ENCODE results near the gene PDCD1LG2. TPM values are rescaled to one million over a fixed set of nuclear protein-coding genes. Genes with fewer than 3 reads are reported as not detected.
"Not testable (repeated sequence)": the region's sequence is repeated elsewhere in the genome, so short reads cannot be mapped to it uniquely, and the experiment has no call there.

Gene PDCD1LG2
- total RNA-seq, 1 experiment from 2014 or later = 0.47 TPM

DNA sequence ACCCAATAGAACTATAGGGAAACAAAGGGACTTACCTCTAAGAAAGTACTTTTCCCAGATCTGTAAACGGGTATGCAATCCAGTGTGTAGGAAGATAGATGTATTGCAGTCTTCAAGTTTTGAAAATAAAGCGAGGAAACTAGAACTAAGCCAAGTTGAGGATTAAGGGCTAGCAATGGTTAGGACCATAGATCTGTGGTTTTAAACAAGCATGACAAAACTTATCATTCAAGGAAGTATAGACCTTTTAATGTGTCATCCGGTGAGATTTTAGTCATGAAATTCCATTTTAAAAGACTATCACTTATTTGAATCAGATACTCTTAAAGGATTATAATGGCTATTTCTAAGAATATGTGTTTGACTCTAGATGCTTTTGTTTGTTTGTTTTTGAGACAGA, 39.5 kb upstream of the PDCD1LG2 start:
- H3K27ac ChIP-seq (ENCODE audit: low read depth, low read length, poor library complexity, severe bottlenecking) = no peak overlapping the region
- intact Hi-C loops (cut with micrococcal nuclease; ENCODE audit: unreplicated experiment) = no loop called here
- BruUV-seq (replicated peaks) = no TSS peak
- ChIA-PET CTCF (interaction anchor here (0.7 kb wide), 1 partner anchor 21 kb away, joined by 3 read pairs; the partner anchor contains the start of gene CD274), POLR2A (ENCODE audit: low non-redundant PET) (no interaction called here)
- H3K4me1 ChIP-seq (ENCODE audit: insufficient read depth, low read length, poor library complexity, severe bottlenecking) = no peaks in the 10 kb centered on the region
- H3K9me3 ChIP-seq (ENCODE audit: low read depth, low read length, poor library complexity, severe bottlenecking) = no peaks in the 10 kb centered on the region
- H3K36me3 ChIP-seq (ENCODE audit: insufficient read depth, low read length, poor library complexity, severe bottlenecking) = no peaks in the 10 kb centered on the region
- TF ChIP-seq EZH2 (IDR thresholded peaks at IDR 0.05; ENCODE audit: borderline replicate concordance, low read depth, low read length, poor library complexity, severe bottlenecking) = no peak
- TF ChIP-seq, protein P1, sequence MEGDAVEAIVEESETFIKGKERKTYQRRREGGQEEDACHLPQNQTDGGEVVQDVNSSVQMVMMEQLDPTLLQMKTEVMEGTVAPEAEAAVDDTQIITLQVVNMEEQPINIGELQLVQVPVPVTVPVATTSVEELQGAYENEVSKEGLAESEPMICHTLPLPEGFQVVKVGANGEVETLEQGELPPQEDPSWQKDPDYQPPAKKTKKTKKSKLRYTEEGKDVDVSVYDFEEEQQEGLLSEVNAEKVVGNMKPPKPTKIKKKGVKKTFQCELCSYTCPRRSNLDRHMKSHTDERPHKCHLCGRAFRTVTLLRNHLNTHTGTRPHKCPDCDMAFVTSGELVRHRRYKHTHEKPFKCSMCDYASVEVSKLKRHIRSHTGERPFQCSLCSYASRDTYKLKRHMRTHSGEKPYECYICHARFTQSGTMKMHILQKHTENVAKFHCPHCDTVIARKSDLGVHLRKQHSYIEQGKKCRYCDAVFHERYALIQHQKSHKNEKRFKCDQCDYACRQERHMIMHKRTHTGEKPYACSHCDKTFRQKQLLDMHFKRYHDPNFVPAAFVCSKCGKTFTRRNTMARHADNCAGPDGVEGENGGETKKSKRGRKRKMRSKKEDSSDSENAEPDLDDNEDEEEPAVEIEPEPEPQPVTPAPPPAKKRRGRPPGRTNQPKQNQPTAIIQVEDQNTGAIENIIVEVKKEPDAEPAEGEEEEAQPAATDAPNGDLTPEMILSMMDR (conservative IDR thresholded peaks at IDR 0.05; ENCODE audit: low read depth, low read length) = no peak
- DNase-seq (ENCODE audit: low spot score) = no peak
- H3K4me3 ChIP-seq (ENCODE audit: low read depth, low read length, poor library complexity, severe bottlenecking) = no peak overlapping the region
- no peaks in the 10 kb centered on the region for H3K27me3 ChIP-seq (replicated peaks; ENCODE audit: insufficient read depth, low read depth, low read length, poor library complexity)

DNA sequence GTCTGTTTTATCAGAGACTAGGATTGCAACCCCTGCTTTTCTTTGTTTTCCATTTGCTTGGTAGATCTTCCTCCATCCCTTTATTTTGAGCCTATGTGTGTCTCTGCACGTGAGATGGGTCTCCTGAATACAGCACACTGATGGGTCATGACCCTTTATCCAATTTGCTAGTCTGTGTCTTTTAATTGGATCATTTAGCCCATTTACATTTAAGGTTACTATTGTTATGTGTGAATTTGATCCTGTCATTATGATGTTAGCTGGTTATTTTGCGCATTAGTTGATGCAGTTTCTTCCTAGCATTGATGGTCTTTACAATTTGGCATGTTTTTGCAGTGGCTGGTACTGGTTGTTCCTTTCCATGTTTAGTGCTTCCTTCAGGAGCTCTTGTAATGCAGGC, 34.7 kb upstream of the PDCD1LG2 start:
- not testable (repeated sequence) for H3K36me3 ChIP-seq (ENCODE audit: insufficient read depth, low read length, poor library complexity, severe bottlenecking); H3K4me3 ChIP-seq (ENCODE audit: low read depth, low read length, poor library complexity, severe bottlenecking)

DNA sequence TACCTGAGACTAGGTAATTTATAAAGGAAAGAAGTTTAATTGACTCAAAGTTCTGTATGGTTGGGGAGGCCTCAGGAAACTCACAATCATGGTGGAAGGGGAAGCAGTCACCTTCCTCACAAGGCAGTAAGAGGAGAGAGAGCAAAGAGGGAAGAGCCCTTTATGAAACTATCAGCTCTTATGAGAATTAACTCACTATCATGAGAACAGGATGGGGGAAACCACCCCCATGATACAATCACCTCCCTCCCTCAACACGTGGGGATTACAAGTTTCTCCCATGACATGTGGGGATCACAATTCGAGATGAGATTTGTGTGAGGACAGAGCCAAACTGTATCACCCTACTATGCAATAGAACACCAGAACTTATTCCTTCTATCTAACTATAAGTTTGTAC, 32.1 kb upstream of the PDCD1LG2 start:
- intact Hi-C loops (cut with micrococcal nuclease; ENCODE audit: unreplicated experiment) = no loop called here
- Histone ChIP-seq H3K4me3 (ENCODE audit: low read depth, low read length, poor library complexity, severe bottlenecking) (no peak overlapping the region), H3K27me3 (replicated peaks; ENCODE audit: insufficient read depth, low read depth, low read length, poor library complexity) (no peaks in the 10 kb centered on the region), H3K9me3 (ENCODE audit: low read depth, low read length, poor library complexity, severe bottlenecking) (no peaks in the 10 kb centered on the region), H3K27ac (ENCODE audit: low read depth, low read length, poor library complexity, severe bottlenecking) (no peak overlapping the region), H3K36me3 (ENCODE audit: insufficient read depth, low read length, poor library complexity, severe bottlenecking) (no peaks in the 10 kb centered on the region), H3K4me1 (ENCODE audit: insufficient read depth, low read length, poor library complexity, severe bottlenecking) (no peaks in the 10 kb centered on the region)
- CTCF ChIA-PET = no interaction called here
- TF ChIP-seq EZH2 (IDR thresholded peaks at IDR 0.05; ENCODE audit: borderline replicate concordance, low read depth, low read length, poor library complexity, severe bottlenecking) = no peak
- TF ChIP-seq, protein P1 (conservative IDR thresholded peaks at IDR 0.05; ENCODE audit: low read depth, low read length) = no peak
- no peak for DNase-seq (ENCODE audit: low spot score)
- POLR2A ChIA-PET (ENCODE audit: low non-redundant PET) = no interaction called here
- BruUV-seq (replicated peaks) = no TSS peak

More for the DNA sequence above, 34.7 kb upstream of the PDCD1LG2 start:
- H3K9me3 ChIP-seq (ENCODE audit: low read depth, low read length, poor library complexity, severe bottlenecking); CTCF ChIA-PET; DNase-seq (ENCODE audit: low spot score); BruUV-seq (replicated peaks); H3K27me3 ChIP-seq (replicated peaks; ENCODE audit: insufficient read depth, low read depth, low read length, poor library complexity); H3K27ac ChIP-seq (ENCODE audit: low read depth, low read length, poor library complexity, severe bottlenecking); intact Hi-C loops (cut with micrococcal nuclease; ENCODE audit: unreplicated experiment); H3K4me1 ChIP-seq (ENCODE audit: insufficient read depth, low read length, poor library complexity, severe bottlenecking); POLR2A ChIA-PET (ENCODE audit: low non-redundant PET): not testable (repeated sequence)

DNA sequence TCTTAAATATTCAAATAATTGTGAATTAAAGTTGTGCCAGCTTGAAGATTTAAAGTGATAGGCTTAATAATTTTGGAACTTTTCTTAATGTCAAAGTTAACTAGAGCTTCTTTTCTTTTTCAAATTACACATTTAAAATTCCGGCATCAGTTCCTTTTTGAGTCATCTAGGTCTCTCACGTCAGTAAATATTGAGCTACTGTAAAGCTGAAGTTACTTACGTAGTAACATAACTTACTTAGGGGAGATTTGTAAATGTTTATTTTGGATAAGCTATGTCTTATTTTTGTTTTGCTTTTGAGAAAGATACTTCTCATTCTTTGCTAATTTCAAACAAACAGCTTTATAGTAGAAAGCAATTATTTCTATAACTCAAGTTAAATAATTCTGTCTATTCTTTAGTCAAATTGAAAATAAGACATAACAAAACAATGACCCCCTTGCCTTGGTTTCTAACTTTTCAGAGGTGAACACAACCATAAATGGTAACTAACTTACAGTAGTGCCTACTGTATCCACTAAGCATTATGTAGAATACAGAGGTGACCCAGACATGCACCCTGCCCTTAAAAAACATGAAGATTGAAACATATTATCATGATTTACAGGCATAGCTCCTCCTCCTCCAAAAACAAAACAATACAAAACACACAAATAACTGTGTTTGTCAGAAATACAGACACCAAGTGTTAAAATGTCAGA, 30.2 kb upstream of the PDCD1LG2 start:
- no peak for DNase-seq (ENCODE audit: low spot score)
- Histone ChIP-seq H3K9me3 (ENCODE audit: low read depth, low read length, poor library complexity, severe bottlenecking) (no peaks in the 10 kb centered on the region), H3K4me3 (ENCODE audit: low read depth, low read length, poor library complexity, severe bottlenecking) (no peak overlapping the region), H3K4me1 (ENCODE audit: insufficient read depth, low read length, poor library complexity, severe bottlenecking) (no peaks in the 10 kb centered on the region), H3K36me3 (ENCODE audit: insufficient read depth, low read length, poor library complexity, severe bottlenecking) (no peaks in the 10 kb centered on the region), H3K27me3 (replicated peaks; ENCODE audit: insufficient read depth, low read depth, low read length, poor library complexity) (no peaks in the 10 kb centered on the region), H3K27ac (ENCODE audit: low read depth, low read length, poor library complexity, severe bottlenecking) (no peak overlapping the region)
- no TSS peak for BruUV-seq (replicated peaks)
- TF ChIP-seq, protein P1 (conservative IDR thresholded peaks at IDR 0.05; ENCODE audit: low read depth, low read length) = no peak
- no peak for TF ChIP-seq EZH2 (IDR thresholded peaks at IDR 0.05; ENCODE audit: borderline replicate concordance, low read depth, low read length, poor library complexity, severe bottlenecking)
- POLR2A ChIA-PET (ENCODE audit: low non-redundant PET) = no interaction called here
- intact Hi-C loops (cut with micrococcal nuclease; ENCODE audit: unreplicated experiment) = no loop called here
- CTCF ChIA-PET = no interaction called here
